DMS79 treated with DMSO at 0.1 percent for 48 hours (cell line): ENCODE data around the gene IL19.
"Not testable (repeated sequence)": the region's sequence is repeated elsewhere in the genome, so short reads cannot be mapped to it uniquely, and the experiment has no call there.

Experiments used
- DNase-seq: peaks from one replicate; lab custom pipeline; 2025; lab: John Stamatoyannopoulos, UW

IL19 gene

DNA sequence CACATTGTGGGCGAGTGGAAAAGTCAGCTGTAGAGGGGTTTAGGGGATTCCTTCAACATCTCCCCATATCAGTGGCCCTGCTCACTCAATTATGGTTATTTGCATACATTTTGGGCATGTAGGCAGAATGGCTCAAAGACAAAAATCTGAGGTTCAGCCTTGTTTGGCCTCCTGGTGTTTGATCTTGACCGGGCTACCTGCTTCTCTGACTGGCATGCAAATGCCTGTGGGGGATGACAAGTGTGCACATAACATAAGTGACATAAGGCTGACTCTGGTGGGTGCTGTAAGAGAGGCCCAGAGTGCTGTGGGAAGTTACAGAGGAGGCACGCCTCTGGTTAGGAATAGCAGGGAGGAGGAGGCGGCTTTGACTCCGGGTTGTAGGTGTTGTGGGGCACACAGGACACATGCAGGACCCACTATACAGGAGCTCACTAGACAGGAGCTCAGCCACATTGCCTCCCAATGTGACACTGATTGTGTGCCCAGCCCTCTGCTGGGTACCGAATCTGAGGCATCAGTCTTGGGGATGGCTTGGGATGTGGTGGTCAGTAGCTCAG lies 29.4 kb upstream of the IL19 start:
- DNase-seq = no peak

DNA sequence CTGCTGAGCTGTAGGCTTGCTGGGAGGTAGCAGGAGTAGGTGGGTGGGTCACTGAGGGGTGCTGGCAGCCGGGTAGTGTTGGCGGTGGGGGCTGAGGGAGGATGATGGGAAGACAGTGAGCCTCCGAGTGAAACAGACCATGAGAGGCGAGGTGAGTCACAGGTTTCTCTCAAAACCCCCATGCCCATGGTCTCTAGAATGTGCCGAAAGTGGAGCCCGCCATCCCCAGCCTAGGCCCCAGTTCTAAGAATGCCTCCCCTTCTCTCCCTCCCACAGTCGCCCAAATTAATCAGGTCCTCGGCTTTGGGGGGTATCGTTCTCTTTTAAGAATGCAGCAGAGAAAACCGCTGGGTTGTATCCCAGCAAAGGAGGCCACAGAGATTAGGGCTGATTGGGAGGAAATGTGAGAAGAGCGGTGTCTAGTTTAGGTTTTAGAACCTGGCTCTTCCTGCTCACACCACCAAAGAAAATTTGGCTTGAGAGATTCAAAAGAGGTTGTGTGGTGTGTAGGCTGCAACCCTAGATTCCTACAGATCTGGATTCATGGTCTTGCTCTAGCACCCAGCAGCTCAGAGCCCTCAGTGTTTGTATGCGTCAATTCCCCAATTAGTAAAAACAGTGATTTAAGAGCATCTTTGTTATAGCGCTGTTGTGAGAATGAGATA lies 27.7 kb upstream of the IL19 start:
- DNase-seq = no peak

DNA sequence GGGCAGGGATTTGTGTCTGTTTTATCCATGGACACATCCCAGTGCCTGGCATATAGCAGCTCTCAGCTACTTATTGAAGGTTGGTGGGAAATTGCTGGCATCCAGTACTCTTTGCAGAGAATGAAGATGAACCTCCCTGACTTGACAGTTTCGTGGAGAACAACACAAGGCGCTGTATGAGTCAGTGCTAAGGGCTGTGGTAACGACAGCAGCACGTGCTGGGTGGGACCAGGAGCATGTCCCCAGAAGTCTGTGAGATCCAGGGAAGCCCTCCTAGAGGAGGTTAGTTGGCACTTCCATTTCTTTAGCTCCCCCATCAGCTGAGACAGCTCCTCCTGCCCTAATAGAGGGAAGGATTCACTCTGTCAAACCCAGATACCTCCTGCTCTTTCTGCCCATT lies 25.9 kb upstream of the IL19 start:
- DNase-seq = no peak

DNA sequence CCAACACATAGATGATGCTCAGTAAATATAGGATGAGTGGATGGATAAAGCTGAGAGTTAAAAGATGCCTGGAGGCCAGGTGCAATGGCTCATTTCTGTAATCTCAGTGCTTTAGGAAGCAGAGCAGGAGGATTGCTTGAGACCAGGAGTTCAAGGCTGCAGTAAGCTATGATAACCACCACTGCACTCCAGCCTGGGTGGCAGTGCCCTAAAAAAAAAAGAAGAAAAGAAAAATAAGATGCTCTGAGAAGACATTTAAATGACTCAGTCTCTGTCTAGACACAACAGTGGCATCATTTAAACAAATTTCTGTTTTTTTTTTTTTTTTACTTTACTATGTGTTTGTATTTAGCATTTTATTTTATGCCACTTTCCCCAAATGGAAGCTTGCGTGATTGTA lies 25.3 kb upstream of the IL19 start:
- DNase-seq = no peak

DNA sequence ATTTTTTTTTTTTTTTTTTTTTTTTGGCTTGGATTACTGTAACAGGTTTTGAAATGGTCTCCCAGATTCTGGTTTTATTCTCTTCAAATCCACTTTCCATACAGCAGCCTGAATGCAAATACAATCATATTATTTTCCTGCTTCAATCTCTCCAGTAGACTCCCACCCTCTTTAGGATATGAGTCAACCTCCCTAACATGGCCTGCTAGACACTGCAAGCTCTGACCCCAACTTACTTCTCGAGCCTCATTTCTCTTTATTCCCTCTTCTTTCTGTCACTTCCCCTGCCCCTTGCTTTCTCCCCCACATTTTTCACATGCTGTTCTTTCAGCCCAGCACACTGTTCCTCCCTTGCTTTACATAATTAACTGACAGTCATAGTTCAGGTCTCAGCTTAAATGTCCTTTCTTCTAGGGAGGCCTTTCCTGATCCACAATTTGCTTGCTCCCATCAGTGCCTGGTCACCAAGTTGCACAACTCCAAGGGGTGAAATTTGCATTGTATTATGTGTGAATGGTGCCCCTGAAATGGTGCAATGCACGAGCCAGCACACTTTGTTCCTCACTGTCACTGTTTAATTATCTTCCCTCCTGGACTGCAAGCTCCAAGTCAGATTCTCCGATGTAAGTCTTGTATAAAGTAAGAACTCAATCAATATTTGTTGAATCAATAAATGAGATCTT lies 22.1 kb upstream of the IL19 start:
- DNase-seq = no peak

DNA sequence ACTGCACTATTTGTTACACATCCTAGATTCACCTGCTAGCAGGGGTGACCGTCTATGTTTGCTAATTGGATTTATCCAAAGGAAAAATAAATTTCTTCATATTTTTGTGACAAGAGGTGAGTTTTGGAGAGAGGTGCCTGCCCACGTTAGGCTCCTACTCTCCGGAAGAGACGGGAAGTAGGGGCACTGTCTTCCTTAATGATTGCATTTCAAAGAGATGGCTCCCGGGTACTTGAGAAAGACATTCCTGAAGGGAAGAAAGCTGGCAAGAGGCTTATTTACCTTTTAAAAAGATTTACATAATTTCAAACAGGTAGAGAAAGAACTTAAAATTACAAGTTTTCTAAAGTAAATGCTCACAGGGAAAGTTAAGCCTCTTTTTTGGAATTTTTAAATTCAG lies 18.7 kb upstream of the IL19 start:
- no peak for DNase-seq

DNA sequence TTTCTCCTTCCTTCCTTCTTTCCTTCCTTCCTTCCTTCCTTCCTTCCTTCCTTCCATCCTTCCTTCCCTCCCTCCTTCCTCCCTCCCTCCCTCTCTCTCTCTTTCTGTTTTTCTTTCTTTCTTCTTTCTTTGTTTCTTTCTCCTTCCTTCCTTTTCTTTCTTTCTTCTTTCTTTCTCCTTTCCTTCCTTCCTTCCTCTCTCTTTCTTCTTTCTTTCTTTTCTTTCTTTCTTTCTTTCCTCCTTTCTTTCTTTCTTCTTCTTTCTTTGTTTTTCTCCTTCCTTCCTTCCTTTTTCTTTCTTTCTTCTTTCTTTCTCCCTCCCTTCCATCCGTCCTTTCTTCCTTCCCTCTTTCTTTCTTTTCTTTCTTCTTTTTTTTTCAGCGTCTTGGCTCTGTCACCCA lies 18.1 kb upstream of the IL19 start:
- no peak for DNase-seq

DNA sequence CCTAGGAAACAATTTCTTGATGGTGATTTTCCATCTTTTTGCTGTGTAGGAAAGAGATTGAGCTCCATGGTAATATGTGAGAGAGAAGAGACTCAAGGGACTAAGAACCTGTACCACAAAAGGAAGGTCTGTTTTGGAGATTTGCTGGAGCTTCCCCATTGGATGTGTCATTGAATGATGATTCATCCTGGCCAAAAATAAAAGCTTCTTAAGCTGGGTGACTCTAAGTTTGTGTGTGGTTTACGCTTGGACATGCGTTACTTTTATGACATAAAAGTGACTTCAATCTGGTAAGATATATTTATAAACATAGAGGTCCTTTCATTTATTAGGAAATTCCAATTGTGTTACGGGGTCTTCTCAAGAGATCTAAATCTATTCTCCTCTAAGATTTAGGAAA lies 17.4 kb upstream of the IL19 start:
- no peak for DNase-seq

DNA sequence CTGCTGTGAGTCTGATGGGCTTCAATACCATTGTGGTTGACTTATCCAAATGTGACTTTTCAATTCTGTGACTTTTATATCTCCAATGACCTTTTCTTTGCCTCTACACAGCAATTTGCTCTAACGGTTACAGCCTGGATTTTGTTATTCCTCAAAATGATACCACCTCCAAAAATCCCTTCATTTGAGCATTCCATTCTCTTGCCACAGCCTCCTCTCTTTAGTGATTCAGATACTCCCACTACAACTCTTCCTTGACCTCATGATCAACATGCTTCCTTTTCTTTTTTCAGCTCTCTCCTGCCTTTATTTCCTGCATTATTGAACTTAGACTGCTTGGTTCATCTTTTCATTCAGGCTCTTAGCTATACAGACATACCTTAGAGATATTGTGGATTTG lies 16.6 kb upstream of the IL19 start:
- DNase-seq = no peak

DNA sequence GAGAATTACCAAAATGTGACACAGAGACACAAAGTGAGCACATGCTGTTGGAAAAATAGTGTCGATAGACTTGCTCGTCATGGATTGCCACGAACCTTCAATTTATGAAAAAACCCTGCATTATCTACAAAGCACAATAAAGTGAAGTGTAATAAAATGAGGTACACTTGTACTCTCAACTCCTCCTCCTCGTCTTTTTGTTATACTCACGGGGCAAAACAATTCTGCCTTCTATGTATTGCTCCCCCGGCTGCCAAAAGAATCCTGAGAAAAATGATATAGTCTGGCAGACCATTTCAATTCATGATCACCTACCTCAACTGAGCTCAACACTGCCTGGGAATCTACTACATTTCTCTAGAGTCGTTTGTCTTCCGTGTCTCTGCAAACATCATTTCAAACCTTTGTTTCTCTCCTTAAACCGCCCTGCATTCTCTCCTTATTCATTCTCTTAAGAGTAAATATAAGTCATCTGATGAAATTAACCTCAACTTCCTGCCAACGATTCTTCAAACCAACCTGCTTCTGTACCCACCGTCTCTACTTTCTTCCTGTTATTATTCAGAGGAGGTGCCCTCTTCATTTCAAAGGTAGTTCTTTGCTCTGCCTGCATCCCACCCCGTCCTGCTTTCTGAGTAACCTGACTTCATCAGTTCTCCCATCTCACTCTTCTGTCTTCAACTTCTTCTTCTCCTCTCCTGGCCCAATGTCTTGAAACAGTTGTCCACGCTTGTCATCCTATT lies 12.9 kb upstream of the IL19 start:
- DNase-seq = no peak

DNA sequence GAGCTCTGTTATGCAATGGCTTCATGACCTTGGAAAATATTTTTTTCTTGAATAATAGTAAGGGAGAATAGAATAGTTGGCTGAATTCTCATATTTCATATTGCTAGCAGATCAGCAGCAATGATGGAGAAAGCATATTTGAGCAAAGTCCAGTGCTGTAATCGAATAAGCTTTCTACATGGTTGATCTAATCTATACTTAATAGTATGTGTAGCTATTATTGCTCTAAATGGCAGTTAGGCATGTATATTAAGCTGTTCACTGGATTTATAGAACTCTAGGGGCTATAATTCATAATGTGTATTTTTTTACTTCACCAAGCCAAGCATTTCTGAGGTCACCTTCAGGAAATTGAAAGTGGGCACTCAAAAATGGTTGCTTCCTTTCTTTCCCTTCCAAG lies 10.0 kb upstream of the IL19 start:
- DNase-seq = no peak

DNA sequence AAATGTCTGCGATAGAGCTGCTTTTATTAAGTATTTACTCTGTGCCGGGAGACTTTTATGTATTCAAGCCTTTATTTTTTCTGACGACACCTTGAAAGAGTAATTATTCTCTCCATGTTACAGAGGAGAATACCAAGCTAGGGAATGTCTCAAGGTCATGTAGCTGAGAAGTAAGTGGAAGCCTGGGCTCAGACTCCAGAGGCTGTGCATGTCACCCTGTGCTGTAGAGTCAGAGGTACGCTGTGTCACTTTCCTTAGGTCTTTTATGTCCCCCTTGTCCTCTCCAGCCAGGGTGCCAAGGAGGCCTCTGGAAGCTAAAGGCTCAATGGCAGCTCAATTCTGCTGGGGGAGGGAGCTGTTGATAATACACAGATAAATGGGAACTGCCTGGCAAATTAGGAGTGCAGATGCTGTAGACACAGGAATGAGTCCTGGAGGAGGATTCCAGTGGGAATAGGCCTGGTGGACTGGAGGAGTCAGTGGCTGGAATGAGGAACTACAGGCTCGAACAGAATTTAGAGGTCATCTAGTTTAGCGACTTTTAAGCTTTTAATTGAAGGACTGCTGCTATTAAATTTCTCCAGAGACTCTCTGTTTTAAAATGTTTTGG lies 9.3 kb upstream of the IL19 start:
- no peak for DNase-seq

DNA sequence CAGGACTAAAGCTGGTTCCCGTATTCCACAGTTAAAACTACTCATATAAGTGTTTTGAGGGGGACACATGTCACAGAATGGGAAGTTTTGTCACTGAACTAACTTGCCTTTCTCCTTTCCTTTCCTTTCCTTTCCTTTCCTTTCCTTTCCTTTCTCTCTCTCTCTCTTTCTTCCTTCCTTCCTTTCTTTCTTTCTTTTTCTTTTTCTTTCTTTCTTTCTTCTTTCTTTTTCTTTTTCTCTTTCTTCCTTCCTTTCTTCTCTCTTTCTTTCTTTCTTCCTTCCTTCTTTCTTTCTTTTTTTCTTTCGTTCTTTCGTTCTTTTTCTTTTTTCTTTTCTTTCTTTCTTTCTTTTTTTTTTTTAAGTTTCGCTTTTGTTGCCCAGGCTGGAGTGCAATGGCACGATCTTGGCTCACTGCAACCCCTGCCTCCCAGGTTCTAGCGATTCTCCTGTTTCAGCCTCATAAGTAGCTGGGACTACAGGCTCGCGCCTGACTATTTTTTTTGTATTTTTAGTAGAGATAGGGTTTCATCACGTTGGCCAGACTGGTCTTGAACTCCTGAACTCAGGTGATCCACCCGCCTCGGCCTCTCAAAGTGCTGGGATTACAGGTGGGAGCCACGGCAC lies 7.7 kb upstream of the IL19 start:
- DNase-seq = not testable (repeated sequence)

DNA sequence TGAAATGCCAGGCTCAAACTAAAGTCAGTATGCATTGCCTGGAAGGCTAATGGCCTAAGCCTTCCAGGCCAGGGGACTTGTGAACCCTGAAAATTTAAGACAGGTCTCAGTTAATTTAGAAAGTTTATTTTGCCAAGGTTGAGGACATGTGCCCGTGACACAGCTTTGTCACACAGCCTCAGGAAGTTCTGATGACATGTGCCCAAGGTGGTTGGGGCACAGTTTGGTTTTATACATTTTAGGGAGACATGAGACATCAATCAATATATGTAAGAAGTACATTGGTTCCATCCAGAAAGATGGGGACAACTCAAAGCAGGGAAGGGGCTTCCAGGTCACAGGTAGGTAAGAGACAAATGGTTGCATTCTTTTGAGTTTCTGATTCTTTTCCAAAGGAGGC lies 4.8 kb upstream of the IL19 start:
- not testable (repeated sequence) for DNase-seq

DNA sequence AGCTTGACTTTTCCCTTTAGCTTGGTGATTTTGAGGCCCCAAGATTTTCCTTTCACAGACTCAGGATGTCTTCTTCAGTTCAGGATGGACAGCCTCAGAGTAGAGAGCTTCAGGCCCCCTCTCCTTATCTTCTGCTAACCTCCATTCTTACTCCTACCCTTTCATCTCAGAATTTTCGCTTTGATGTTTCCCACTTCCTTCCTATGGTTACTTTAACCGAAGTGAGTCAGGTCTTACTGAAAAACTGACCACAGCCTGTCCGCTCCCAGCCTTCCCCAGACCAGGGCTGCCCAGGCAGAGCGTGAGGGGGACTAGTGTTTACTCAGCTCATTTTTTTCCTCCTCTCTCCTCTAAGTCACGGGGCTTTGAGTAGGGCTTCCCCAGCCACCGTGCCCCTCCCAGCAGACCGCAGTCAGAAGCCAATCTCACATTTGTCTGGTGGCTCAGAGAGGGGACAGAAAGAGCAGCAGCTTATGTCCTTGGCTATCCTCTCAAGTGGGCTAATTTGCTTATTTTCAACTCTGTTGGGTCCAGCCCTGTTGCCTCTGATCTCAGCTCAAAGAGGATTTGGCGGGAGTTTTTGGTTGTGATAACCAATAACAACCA lies 4.2 kb upstream of the IL19 start:
- DNase-seq = no peak

DNA sequence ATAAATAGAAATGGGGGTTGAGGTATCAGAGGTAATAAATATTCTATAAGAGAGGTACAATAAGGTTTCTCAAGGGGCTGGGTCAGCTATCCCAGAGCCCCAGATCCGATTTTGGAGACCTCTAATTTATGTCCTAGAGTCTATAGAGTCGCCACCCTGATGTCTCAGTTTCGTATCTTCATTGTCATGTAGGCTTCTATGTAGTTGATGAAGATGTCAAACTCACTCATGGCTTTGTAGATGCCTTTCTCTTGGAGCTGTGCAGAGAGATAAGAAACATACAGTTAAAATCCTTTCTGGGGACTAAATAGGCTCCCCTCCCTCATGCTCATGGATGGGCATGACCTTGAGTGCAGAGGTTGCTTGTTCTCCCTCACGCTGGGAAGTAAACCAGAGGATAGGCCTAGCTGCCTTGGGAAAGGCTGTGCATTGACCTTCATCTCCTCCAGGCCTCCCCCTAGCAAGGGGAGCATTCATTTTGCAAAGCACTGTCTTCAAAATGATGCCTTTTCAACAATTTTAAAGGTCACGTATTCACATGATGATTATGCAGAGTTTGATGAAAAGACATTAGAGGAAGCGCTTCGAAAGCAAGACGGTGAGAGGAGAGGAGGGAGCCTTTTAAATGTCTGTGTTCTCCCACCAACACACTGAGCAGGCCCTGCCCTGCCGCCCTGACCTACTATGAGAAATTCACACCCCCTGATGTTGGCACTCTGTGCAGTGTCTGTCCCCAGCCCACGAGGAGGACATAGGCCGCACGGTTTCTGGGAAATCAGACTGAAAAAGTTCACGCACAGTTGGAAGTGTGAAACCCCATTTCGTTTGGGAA lies 1.9 kb upstream of the IL19 start:
- no peak for DNase-seq

DNA sequence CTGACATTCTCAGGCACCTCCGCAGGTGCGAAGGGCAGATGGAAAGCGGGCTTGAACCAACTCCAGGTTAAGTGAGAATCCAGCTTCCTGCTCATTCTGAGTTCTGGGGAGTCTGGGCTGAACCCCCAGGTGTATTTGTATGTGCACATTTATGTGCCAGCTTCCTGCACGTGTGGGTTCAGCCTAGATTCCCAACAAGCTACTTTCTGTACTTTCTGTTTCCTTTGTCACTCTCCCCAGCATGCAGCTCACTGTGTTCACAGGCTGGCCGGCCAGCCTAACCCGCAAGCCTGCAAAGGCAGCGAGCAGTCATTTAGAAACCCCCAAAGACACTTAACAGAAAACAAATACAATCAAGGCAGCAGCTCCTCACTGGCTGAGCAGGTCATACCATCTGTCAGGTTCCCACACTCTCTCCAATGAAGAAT lies 1.3 kb upstream of the IL19 start:
- DNase-seq = no peak

DNA sequence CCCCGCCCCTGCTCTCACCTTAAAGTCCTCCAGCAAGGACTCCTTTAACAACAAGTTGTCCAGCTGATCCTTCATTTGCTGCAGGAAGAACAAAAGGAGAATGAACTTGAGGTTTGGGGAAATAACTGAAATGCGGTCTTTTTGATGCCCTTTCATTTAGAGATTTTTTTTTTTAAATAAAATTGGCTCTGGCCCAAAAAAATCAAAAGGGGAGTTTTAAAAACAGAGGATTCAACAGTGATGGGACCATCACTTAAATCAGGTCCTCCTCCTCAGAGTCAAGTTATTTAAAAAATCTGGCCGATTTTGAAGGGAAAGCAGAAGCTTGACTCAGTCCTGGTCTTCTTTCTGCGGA lies 742 bp downstream of the IL19 start:
- DNase-seq = no peak

DNA sequence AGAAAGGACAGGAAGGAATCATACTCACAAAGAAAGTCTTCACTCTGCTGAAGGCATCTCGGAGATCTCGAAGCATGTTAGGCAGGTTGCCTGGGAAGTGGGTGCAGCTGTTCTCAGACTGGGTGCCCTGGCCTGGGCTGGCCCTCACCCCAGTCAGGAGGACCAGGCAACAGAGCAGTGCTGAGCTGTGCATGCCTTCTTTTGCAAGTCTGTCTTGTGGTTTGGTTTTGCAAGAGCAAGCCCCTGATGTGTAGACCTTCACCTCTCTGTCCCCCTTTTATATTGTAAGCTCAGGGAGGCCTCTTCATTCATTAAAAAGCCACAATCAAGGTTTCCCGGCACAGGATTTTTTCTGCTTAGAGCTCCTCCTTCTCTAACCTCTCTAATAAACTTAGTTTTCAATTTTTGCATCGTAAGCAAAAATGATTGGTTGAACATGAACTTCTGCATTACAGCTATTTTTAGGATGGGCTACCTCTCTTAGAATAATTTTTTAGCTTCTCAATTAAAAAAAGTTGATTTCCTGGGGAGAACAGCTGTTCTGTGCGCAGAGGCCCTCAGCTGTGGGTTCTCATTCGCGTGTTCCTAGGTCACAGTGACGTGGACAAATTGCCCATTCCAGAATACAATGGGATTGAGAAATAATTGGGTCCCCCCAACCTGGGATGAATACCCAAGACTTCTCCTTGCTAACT lies 1.8 kb downstream of the IL19 start, which contains the start of gene IL10:
Gene IL10, minus strand, starts transcription at position 252 of the 695 bp plus-strand sequence. Its CDS starts 59 bp downstream, at position 193.
- DNase-seq = no peak

DNA sequence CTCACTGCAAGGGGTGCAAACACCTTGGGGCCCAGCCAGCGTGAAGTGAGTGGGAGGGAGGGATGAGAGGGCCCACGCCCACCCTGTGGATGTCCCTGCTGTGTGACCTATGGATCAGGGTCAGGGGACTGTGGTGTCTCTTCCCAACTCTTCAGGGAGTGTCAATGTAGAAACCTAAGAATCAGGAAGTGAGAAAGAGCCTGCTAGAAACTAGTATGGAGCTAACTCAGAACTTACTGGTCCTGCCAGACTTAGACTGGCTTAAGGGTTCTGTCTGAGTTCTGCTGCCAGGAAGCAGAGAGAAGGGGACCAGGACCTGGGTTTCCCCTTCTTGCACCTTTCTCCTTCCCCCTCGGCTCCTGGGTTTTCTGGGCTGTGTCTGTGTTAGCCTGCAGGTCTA lies 3.5 kb downstream of the IL19 start:
- DNase-seq = no peak
